ENCODE measurements around the gene LOXL4. TPM values are rescaled to one million over a fixed set of nuclear protein-coding genes. Genes with fewer than 3 reads are reported as not detected.

LOXL4 gene
- total RNA-seq, 4 donors from 2014 or later, result 1.6 to 2.3 (median 1.7) TPM

DNA sequence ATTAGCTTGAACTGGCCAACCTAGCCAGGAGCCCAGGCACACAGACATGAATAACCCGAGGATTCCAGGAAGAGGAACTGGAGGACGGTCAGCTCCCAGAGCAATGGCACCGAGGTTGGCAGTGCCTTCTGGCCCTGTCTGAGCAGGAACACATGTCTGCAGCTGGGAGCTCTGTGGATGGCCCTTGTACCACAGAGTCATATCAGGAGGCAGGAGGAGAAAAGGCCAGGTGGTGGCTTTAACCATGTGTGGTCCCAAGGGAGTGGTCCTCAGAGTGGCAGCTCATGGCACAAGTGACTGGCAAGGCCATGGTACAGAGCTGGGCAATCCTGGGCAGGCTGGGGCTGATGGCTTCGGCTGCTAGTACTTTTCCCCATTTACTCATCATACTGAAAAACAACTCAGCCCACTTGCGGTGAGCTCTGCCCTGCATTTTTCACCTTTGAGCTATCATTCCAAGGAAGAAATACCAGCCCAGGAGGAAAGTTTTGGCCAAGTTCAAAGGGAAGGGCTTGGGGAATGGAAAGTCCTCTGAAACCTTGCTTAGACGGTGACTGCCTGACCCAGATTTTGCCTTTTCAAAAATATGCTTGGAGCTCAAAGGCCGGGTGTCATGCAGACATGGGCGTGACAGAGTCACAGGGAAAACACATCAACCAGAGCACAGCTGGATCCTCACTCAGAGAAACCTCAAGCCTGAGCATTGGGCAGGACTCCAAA, 25.7 kb upstream of the LOXL4 start:
- peak overlapping the region; percentile 35 for H3K27ac ChIP-seq
- DNase-seq (ENCODE audit: low spot score in 2 of 2), result peak in 1 of 2 donors; percentile 72
- H3K27me3 ChIP-seq, result no peaks in the 10 kb centered on the region
- H3K4me3 ChIP-seq, result no peak overlapping the region
- 37% methylated on average over 7 of the region's 8 CpGs for WGBS
- TF ChIP-seq POLR2AphosphoS5 (IDR thresholded peaks at IDR 0.05), result no peak
- TF ChIP-seq, protein P1, sequence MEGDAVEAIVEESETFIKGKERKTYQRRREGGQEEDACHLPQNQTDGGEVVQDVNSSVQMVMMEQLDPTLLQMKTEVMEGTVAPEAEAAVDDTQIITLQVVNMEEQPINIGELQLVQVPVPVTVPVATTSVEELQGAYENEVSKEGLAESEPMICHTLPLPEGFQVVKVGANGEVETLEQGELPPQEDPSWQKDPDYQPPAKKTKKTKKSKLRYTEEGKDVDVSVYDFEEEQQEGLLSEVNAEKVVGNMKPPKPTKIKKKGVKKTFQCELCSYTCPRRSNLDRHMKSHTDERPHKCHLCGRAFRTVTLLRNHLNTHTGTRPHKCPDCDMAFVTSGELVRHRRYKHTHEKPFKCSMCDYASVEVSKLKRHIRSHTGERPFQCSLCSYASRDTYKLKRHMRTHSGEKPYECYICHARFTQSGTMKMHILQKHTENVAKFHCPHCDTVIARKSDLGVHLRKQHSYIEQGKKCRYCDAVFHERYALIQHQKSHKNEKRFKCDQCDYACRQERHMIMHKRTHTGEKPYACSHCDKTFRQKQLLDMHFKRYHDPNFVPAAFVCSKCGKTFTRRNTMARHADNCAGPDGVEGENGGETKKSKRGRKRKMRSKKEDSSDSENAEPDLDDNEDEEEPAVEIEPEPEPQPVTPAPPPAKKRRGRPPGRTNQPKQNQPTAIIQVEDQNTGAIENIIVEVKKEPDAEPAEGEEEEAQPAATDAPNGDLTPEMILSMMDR (IDR thresholded peaks at IDR 0.05), result no peak
- TF ChIP-seq EP300 (IDR thresholded peaks at IDR 0.05), result no peak
- no peak for TF ChIP-seq POLR2A (IDR thresholded peaks at IDR 0.05)
- H3K4me1 ChIP-seq, result peaks cover 23% of the 10 kb centered on the region
- no peaks in the 10 kb centered on the region for H3K9me3 ChIP-seq
- no peaks in the 10 kb centered on the region for H3K36me3 ChIP-seq

DNA sequence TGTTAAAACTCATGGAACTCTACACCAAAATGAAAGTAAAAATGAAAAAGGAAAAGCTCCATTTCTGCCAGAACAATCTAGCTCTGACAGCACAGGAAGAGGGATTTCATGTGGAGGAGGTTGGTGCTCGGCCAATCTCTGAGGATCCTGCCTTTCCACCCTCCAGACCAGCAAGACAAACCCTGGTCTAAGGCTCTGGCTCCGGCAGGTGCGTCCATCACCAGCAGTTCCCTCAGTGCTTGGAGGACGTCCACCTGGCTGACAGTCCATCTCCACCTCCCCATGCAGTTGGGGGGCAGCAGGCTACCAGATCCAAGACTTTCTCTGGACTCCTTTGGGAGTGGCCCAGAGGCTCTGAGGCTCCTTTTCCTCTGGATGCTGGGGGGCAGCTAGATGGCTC, 25.0 kb upstream of the LOXL4 start:
- Histone ChIP-seq H3K4me3 (no peak overlapping the region), H3K9me3 (no peaks in the 10 kb centered on the region), H3K27me3 (no peaks in the 10 kb centered on the region), H3K27ac (peak overlapping the region; percentile 35), H3K36me3 (no peaks in the 10 kb centered on the region), H3K4me1 (peaks cover 23% of the 10 kb centered on the region)
- WGBS, result 71% methylated on average over 4 of the region's 4 CpGs
- DNase-seq (ENCODE audit: low spot score in 2 of 2), result peak in 1 of 2 donors; percentile 38
- TF ChIP-seq POLR2A (IDR thresholded peaks at IDR 0.05) (no peak), POLR2AphosphoS5 (IDR thresholded peaks at IDR 0.05) (no peak), EP300 (IDR thresholded peaks at IDR 0.05) (no peak)
- TF ChIP-seq, protein P1 (IDR thresholded peaks at IDR 0.05), result no peak

DNA sequence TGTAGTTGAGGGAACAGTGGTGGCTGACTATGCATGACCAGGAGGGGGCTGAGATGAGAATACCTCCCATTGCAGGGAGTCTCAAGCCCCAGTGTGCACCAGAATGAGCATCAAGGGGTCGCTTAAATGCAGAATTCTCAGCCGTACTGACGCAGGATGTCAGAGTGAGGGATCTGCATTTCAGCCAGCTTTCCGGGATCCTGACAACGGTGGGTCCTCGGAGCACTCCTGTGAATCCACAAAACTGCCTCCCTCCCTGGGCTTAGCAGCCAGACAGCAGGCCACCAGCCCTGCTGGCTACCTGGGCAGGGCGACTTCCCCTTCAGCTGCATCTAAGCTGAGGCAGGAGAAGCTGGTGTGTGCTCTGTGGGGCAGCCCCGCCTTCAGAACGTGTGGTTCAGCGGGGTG, 21.8 kb upstream of the LOXL4 start:
- WGBS, result 89% methylated on average over 4 of the region's 10 CpGs
- no peaks in the 10 kb centered on the region for H3K36me3 ChIP-seq
- no peak overlapping the region for H3K27ac ChIP-seq
- TF ChIP-seq POLR2AphosphoS5 (IDR thresholded peaks at IDR 0.05), result no peak
- TF ChIP-seq, protein P1 (IDR thresholded peaks at IDR 0.05), result no peak
- TF ChIP-seq POLR2A (IDR thresholded peaks at IDR 0.05), result no peak
- no peak for TF ChIP-seq EP300 (IDR thresholded peaks at IDR 0.05)
- H3K27me3 ChIP-seq, result no peaks in the 10 kb centered on the region
- peak in 1 of 2 donors; percentile 60 for DNase-seq (ENCODE audit: low spot score in 2 of 2)
- H3K4me3 ChIP-seq, result no peak overlapping the region
- H3K9me3 ChIP-seq, result no peaks in the 10 kb centered on the region
- H3K4me1 ChIP-seq, result peaks cover 11% of the 10 kb centered on the region

DNA sequence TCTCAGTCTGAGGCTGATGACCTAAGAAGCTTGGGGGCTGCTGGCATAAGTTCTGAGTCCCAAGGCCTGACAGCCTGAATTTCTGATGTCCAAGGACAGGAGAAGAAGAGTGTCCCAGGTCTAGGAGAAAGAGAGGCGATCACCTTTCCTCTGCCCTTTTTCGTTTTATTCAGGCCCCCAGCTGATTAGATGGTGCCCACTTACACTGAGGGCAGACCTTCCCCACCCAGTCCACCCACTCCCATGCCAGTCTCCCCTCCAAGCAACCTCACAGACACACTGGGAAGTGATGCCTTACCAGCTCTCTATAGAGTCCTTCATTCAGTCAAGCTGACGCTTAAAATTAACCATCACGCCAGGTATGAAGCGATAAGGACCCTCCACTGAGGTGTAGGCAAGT, 19.3 kb upstream of the LOXL4 start:
- Histone ChIP-seq H3K9me3 (no peaks in the 10 kb centered on the region), H3K4me1 (no peaks in the 10 kb centered on the region), H3K27me3 (no peaks in the 10 kb centered on the region), H3K4me3 (no peak overlapping the region), H3K27ac (no peak overlapping the region), H3K36me3 (no peaks in the 10 kb centered on the region)
- peak in 1 of 2 donors; percentile 24 for DNase-seq (ENCODE audit: low spot score in 2 of 2)
- TF ChIP-seq, protein P1 (IDR thresholded peaks at IDR 0.05), result no peak
- no peak for TF ChIP-seq EP300 (IDR thresholded peaks at IDR 0.05)
- 93% methylated on average over 5 of the region's 5 CpGs for WGBS

DNA sequence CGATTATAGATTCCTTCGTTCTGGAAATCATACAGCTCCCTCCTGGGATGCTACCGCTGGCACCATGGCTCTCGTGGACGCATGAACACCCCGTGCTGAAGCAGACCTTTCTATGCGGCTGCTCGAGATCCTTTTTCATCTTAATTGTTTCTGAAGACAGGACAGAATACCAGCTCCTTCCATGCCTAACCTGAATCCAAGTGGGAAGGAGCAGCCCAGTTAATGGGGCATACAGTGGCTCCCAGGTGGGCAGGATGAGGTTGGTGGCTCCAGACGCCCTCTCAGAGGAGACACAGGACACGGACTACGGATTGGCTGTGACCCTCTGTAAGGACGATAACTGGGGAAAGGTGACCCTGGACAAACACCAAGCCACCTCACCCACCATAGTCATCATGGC, 18.4 kb upstream of the LOXL4 start:
- peak in 1 of 2 donors; percentile 32 for DNase-seq (ENCODE audit: low spot score in 2 of 2)
- H3K4me1 ChIP-seq, result no peaks in the 10 kb centered on the region
- no peaks in the 10 kb centered on the region for H3K27me3 ChIP-seq
- no peaks in the 10 kb centered on the region for H3K36me3 ChIP-seq
- 97% methylated on average over 12 of the region's 12 CpGs for WGBS
- no peaks in the 10 kb centered on the region for H3K9me3 ChIP-seq
- H3K4me3 ChIP-seq, result no peak overlapping the region
- no peak overlapping the region for H3K27ac ChIP-seq
- no peak for TF ChIP-seq POLR2AphosphoS5 (IDR thresholded peaks at IDR 0.05)
- TF ChIP-seq, protein P1 (IDR thresholded peaks at IDR 0.05), result no peak
- no peak for TF ChIP-seq EP300 (IDR thresholded peaks at IDR 0.05)
- TF ChIP-seq POLR2A (IDR thresholded peaks at IDR 0.05), result no peak

All from suprapubic skin (tissue), 4 donors.